ENCODE data around the gene HNF1A.
A peak's percentile ranks its signal among the peaks of the same experiment; 100 is the strongest.
"Not testable (repeated sequence)": the region's sequence is repeated elsewhere in the genome, so short reads cannot be mapped to it uniquely, and the experiment has no call there.

The HNF1A gene

DNA sequence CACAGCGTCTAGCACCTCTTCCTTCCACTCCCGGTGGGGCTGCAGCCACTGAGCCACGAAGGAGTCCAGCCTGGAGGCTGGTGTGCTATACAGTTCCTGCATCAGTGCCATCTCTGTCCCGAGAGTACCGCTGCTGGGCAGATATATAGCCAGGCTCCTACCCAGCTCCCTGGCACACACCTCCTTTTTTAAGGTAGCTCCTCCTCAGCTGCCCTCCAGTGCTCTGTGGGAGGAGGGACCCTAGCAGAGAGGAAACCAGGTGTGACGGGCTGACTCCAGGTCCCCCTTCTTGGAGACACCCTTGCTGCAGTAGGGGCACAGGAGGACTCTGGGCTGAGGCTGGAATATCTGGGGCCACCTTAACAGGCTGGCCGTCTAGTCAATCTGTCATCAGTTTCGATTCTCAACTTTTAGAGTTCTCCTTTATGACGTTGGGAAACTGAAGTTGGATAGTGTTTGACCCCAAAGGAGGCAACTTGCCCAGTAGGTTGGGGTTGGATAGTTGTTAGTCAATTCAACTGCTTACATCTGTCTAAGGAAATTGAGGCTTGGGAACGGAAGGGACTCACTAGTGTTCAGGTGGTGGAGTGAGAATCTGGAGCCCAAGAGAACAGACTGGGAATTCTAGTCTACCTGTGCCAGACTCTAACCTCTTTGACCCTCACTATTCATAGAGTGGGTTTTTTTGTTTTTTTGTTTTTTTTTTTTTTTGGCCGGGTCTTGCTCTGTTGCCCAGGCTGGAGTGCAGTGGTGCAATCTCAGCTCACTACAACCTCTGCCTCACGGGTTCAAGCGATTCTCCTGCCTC is 60.7 kb downstream of the HNF1A start, which contains the start of gene OASL:
Gene OASL, minus strand, starts transcription at position 386 of the 808 bp plus-strand sequence. Its CDS starts 275 bp downstream, at position 111.
- Histone ChIP-seq H3K4me1 (ENCODE audit: insufficient read depth, low read length) (no peaks in the 10 kb centered on the region), H3K36me3 (ENCODE audit: insufficient read depth, low read length) (no peaks in the 10 kb centered on the region), H3K27ac (ENCODE audit: low read depth, low read length) (no peak within 1 kb of the TSS), H3K27me3 (ENCODE audit: control insufficient read depth in 1 of 2, insufficient read depth in 2 of 2, low read length in 2 of 2) (no peaks in the 10 kb centered on the region), H3K9ac (ENCODE audit: low read length) (no peak within 1 kb of the TSS), H3K9me3 (ENCODE audit: low read length) (no peaks in the 10 kb centered on the region), H3K4me3 (ENCODE audit: low read depth in 1 of 2, low read length in 2 of 2) (peak within 1 kb of the TSS in 1 of 2 donors; percentile 51)

DNA sequence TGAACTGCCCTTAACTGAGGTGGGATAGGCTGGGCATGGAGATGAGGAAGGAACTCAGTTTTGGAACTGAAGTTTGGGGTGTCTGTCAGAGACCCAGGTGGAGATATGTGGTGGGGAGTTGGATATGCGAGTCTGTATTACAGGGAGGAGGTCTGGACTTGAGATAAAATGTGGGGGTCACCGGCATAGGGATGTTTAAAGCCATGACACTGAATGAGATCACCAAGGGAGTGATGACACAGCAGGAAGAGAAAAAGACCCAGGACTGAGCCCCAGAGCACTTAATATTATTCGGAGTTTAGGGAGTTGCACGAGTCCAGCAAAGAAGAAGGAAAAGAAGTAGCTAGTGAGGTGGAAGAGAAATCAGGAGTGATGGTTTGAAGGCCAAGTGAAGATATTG is 64.7 kb downstream of the HNF1A start:
- Histone ChIP-seq H3K4me3 (ENCODE audit: low read depth in 1 of 2, low read length in 2 of 2) (no peak overlapping the region), H3K4me1 (ENCODE audit: insufficient read depth, low read length) (no peaks in the 10 kb centered on the region), H3K9ac (ENCODE audit: low read length) (no peak overlapping the region), H3K27ac (ENCODE audit: low read depth, low read length) (no peak overlapping the region), H3K36me3 (ENCODE audit: insufficient read depth, low read length) (no peaks in the 10 kb centered on the region), H3K27me3 (ENCODE audit: control insufficient read depth in 1 of 2, insufficient read depth in 2 of 2, low read length in 2 of 2) (no peaks in the 10 kb centered on the region), H3K9me3 (ENCODE audit: low read length) (no peaks in the 10 kb centered on the region)

DNA sequence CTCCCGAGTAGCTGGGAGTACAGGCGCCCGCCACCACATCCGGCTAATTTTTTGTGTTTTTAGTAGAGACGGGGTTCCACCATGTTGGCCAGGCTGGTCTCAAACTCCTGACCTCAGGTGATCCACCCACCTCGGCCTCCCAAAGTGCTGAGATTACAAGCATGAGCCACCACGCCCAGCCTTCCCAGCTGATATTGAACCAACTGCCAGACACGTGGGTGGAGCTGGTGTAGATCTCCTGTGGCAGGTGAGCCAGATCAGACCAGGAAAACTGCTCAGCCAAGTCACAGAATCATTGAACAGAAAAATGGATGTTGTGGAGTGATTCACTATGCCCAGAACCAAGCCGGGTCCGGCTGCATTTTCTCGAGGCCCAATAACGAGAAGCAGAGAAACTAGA is 69.1 kb downstream of the HNF1A start:
- not testable (repeated sequence) for H3K4me3 ChIP-seq (ENCODE audit: low read depth in 1 of 2, low read length in 2 of 2); H3K4me1 ChIP-seq (ENCODE audit: insufficient read depth, low read length); H3K36me3 ChIP-seq (ENCODE audit: insufficient read depth, low read length); H3K27me3 ChIP-seq (ENCODE audit: control insufficient read depth in 1 of 2, insufficient read depth in 2 of 2, low read length in 2 of 2); H3K27ac ChIP-seq (ENCODE audit: low read depth, low read length); H3K9me3 ChIP-seq (ENCODE audit: low read length); H3K9ac ChIP-seq (ENCODE audit: low read length)

DNA sequence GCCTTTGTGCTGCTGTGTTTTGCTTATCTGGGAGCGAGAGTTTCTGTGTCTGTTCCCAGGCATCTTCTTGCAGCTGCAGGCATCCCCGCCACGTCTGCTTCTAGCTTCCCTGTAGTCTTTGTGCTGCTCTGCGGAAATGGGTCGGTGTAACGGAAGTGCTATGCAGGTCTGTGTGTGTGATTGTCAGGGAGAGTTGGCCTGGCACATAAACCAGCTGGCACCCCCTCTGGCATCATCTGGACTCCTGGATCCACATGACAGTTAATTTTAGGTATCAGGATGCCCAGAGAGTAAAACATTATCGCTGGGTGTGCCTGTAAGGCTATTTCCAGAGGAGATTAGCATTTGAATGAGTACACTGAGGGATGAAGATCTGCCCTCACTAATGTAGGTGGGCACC is 70.1 kb downstream of the HNF1A start:
- Histone ChIP-seq H3K4me3 (ENCODE audit: low read depth in 1 of 2, low read length in 2 of 2) (no peak overlapping the region), H3K27ac (ENCODE audit: low read depth, low read length) (no peak overlapping the region), H3K9ac (ENCODE audit: low read length) (no peak overlapping the region), H3K4me1 (ENCODE audit: insufficient read depth, low read length) (no peaks in the 10 kb centered on the region), H3K27me3 (ENCODE audit: control insufficient read depth in 1 of 2, insufficient read depth in 2 of 2, low read length in 2 of 2) (no peaks in the 10 kb centered on the region), H3K36me3 (ENCODE audit: insufficient read depth, low read length) (no peaks in the 10 kb centered on the region), H3K9me3 (ENCODE audit: low read length) (no peaks in the 10 kb centered on the region)

DNA sequence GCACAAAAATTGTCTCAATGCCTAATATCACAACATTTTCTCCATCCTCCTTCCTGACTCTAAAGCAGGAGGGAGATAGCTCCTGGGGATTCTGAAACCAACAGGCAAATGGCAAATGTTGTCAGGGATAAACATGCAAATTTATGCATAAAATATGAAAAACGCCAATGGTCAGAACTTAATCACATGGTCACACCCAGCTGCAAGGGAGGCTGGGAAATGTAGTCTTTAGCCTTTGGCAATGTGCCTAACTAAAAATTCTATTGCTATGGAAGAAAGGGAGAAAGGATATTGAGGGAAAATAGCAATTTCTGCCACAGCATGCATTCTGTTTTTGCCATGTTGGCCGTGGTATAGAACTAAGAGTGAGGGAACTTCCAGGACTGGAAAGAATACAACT is 72.4 kb downstream of the HNF1A start:
- H3K36me3 ChIP-seq (ENCODE audit: insufficient read depth, low read length), result no peaks in the 10 kb centered on the region

More for the DNA sequence above, 72.4 kb downstream of the HNF1A start:
- Histone ChIP-seq H3K9ac (ENCODE audit: low read length) (no peak overlapping the region), H3K9me3 (ENCODE audit: low read length) (no peaks in the 10 kb centered on the region), H3K27ac (ENCODE audit: low read depth, low read length) (no peak overlapping the region), H3K4me1 (ENCODE audit: insufficient read depth, low read length) (no peaks in the 10 kb centered on the region), H3K27me3 (ENCODE audit: control insufficient read depth in 1 of 2, insufficient read depth in 2 of 2, low read length in 2 of 2) (no peaks in the 10 kb centered on the region), H3K4me3 (ENCODE audit: low read depth in 1 of 2, low read length in 2 of 2) (no peak overlapping the region)
